ENCODE data around the gene GTF3C4.

DNA sequence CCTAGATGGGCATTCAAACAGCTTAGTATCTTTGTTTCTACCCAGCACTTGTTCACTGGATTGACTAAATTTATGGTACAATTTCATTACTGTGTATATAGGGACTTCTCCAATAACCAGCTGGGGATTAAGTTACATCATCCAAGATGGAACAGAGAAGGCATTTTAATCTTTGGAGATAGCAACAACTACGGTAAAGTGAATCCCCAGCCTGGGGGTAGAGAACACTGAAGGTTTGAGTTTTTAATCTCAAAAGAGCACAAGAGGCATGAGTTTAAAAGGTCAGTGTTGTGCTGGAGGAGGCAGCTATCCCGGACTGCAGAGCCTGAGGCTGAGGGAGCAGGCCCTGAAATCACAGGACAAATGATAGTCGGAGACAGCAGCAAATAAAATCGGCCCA is 29.0 kb upstream of the GTF3C4 start:
- no peak for TF ChIP-seq RAD21 (IDR thresholded peaks at IDR 0.05; ENCODE audit: insufficient read depth, low read depth, low read length)
- TF ChIP-seq CTCF (IDR thresholded peaks at IDR 0.05 in 2 of 3, conservative IDR thresholded peaks at IDR 0.05 in 1 of 3; ENCODE audit: control insufficient read depth in 2 of 3, extremely low read depth in 1 of 3, insufficient read depth in 1 of 3, low read depth in 3 of 3, low read length in 3 of 3), result no peak
